ENCODE results near the gene DCAF12. TPM values are rescaled to one million over a fixed set of nuclear protein-coding genes. Genes with fewer than 3 reads are reported as not detected.
"Not testable (repeated sequence)": the region's sequence is repeated elsewhere in the genome, so short reads cannot be mapped to it uniquely, and the experiment has no call there.

Gene DCAF12
- polyA plus RNA-seq (ENCODE audit: insufficient read length in 4 of 4), result 10 to 100 TPM; 60.8 to 68.9 (median 64.5) TPM

GRCh38 chr9:34126207-34127034, at the start of gene DCAF12:
Gene DCAF12, minus strand, starts transcription at chr9:34126698. Its CDS starts 267 bp downstream, at chr9:34126431.
- DNase-seq (ENCODE audit: low read depth in 4 of 4, low spot score in 3 of 4), result peak; percentile 87 to 92 (median 90)

- no peak for DNase-seq (ENCODE audit: low read depth in 4 of 4, low spot score in 3 of 4)
Observed at GRCh38 chr9:34176089-34176488, 49.6 kb upstream of the DCAF12 start.

GRCh38 chr9:34171753-34172535, 45.4 kb upstream of the DCAF12 start:
- DNase-seq (ENCODE audit: low read depth in 4 of 4, low spot score in 3 of 4), result no peak

- DNase-seq (ENCODE audit: low read depth in 4 of 4, low spot score in 3 of 4), result no peak
Observed at GRCh38 chr9:34170237-34170991, 43.9 kb upstream of the DCAF12 start.

GRCh38 chr9:34169125-34169524, 42.6 kb upstream of the DCAF12 start:
- no peak for DNase-seq (ENCODE audit: low read depth in 4 of 4, low spot score in 3 of 4)

- DNase-seq (ENCODE audit: low read depth in 4 of 4, low spot score in 3 of 4), result no peak
Observed at GRCh38 chr9:34163434-34163833, 36.9 kb upstream of the DCAF12 start.

- DNase-seq (ENCODE audit: low read depth in 4 of 4, low spot score in 3 of 4), result no peak
Observed at GRCh38 chr9:34158362-34158869, 31.9 kb upstream of the DCAF12 start.

- DNase-seq (ENCODE audit: low read depth in 4 of 4, low spot score in 3 of 4), result no peak
Observed at GRCh38 chr9:34157898-34158297, 31.4 kb upstream of the DCAF12 start.

- DNase-seq (ENCODE audit: low read depth in 4 of 4, low spot score in 3 of 4), result no peak
Observed at GRCh38 chr9:34157318-34157717, 30.8 kb upstream of the DCAF12 start.

- DNase-seq (ENCODE audit: low read depth in 4 of 4, low spot score in 3 of 4), result no peak
Observed at GRCh38 chr9:34154057-34154456, 27.6 kb upstream of the DCAF12 start.

- DNase-seq (ENCODE audit: low read depth in 4 of 4, low spot score in 3 of 4), result no peak
Observed at GRCh38 chr9:34151398-34151797, 24.9 kb upstream of the DCAF12 start.

GRCh38 chr9:34145165-34145564, 18.7 kb upstream of the DCAF12 start:
- no peak for DNase-seq (ENCODE audit: low read depth in 4 of 4, low spot score in 3 of 4)

- no peak for DNase-seq (ENCODE audit: low read depth in 4 of 4, low spot score in 3 of 4)
Observed at GRCh38 chr9:34143116-34143515, 16.6 kb upstream of the DCAF12 start.

- no peak for DNase-seq (ENCODE audit: low read depth in 4 of 4, low spot score in 3 of 4)
Observed at GRCh38 chr9:34140853-34141252, 14.4 kb upstream of the DCAF12 start.

- DNase-seq (ENCODE audit: low read depth in 4 of 4, low spot score in 3 of 4), result no peak
Observed at GRCh38 chr9:34139477-34140146, 13.1 kb upstream of the DCAF12 start.

GRCh38 chr9:34138644-34139043, 12.1 kb upstream of the DCAF12 start:
- DNase-seq (ENCODE audit: low read depth in 4 of 4, low spot score in 3 of 4), result not testable (repeated sequence)

GRCh38 chr9:34134521-34134920, 8.0 kb upstream of the DCAF12 start:
- DNase-seq (ENCODE audit: low read depth in 4 of 4, low spot score in 3 of 4), result no peak

- DNase-seq (ENCODE audit: low read depth in 4 of 4, low spot score in 3 of 4), result no peak
Observed at GRCh38 chr9:34133436-34133949, 7.0 kb upstream of the DCAF12 start.

GRCh38 chr9:34131571-34131970, 5.1 kb upstream of the DCAF12 start:
- DNase-seq (ENCODE audit: low read depth in 4 of 4, low spot score in 3 of 4), result no peak

Measured in right renal pelvis (tissue), 4 donors.